ENCODE measurements around the gene GPN2.
"Not testable (repeated sequence)": the region's sequence is repeated elsewhere in the genome, so short reads cannot be mapped to it uniquely, and the experiment has no call there.

GPN2 gene

DNA sequence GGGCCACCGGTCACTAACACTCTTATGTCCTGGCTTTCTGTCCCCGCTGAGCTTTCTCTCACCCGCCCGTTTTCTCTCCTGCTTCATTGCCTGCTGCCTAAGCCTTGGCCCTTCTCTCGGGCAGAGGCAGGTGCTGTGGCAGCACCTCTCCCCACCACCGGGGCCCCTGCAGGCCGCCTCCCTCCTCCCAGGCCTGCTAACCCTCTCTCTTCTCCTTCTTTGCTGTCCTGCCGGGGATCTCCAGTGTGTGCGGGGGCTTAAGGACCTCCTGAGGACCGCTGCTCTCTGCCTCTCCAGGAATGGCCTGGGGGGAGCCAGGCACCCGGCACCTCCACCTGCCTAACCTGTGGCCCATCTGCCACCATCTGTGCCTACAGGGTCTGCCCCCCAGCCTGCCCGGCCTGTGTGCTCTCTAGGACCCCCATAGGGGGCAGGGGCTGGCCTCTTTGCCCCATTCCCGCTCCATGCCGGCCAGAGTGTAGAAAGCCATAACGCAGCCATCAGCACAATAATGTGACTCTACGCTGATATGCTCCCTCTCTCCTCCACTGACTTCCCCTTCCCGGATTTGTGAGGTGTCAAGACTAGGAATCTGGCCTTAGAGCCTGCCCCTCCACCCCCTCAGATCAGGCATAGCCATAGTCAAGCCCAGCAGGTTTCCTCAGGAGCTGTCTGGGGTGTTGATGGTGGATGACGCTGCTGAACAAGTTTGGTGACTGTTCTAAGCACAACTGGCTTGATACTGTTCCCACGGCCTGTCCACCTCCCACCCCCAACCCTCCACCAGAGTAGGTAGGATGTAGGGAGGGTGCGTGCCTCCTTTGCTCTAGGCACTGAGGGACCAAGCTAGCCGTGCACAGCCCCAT lies 33.2 kb downstream of the GPN2 start:
- no peak for DNase-seq

DNA sequence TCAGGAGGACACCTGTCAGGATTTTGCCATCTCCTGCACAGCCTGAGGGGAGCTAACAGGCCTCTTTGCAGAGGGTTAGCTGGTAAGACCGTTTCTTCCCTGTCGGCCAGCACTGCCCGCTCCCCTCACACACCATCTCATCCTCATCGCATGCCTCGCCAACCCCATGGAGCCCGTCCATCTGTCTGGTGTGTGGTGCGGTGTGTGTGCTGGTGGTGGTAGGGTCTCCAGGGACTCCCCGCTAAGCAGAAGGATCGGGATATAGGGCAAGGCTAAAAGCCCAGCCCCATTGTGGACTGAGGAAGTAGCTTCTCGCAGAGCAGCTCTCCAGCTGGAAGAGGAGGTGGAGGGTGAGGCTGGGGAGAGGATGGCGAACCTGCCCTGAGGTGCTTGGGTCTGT lies 33.9 kb downstream of the GPN2 start:
- DNase-seq: no peak

- DNase-seq: no peak
Measured at GRCh38 chr1:26855636-26856035, 34.4 kb downstream of the GPN2 start.

DNA sequence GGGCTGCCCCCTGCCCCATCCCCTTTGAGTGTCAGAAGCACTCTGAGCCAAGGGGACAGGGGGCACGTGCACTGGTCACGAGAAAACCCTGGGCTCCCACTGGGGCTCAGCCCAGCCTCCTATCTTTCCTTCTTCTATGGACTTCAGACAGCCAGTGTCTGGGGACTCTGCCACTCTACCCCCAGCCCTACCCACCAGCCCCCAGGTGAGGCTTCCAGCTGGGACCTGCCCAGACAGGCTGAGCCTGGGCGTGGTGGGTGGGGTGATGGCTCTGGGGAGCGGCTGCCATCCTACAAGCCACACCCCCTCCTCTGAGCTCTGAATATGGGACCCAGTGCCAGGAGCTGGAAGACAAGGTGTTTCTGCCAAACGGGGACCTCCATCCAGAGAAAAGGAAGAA lies 35.2 kb downstream of the GPN2 start:
- no peak for DNase-seq

GRCh38 chr1:26853600-26853999 lies 36.5 kb downstream of the GPN2 start:
- DNase-seq: no peak

- peak; percentile 72 for DNase-seq
Measured at GRCh38 chr1:26853156-26853555, 36.9 kb downstream of the GPN2 start.

- DNase-seq: no peak
Measured at GRCh38 chr1:26852701-26853100, 37.4 kb downstream of the GPN2 start.

GRCh38 chr1:26851106-26851684 lies 38.9 kb downstream of the GPN2 start:
- DNase-seq: no peak

DNA sequence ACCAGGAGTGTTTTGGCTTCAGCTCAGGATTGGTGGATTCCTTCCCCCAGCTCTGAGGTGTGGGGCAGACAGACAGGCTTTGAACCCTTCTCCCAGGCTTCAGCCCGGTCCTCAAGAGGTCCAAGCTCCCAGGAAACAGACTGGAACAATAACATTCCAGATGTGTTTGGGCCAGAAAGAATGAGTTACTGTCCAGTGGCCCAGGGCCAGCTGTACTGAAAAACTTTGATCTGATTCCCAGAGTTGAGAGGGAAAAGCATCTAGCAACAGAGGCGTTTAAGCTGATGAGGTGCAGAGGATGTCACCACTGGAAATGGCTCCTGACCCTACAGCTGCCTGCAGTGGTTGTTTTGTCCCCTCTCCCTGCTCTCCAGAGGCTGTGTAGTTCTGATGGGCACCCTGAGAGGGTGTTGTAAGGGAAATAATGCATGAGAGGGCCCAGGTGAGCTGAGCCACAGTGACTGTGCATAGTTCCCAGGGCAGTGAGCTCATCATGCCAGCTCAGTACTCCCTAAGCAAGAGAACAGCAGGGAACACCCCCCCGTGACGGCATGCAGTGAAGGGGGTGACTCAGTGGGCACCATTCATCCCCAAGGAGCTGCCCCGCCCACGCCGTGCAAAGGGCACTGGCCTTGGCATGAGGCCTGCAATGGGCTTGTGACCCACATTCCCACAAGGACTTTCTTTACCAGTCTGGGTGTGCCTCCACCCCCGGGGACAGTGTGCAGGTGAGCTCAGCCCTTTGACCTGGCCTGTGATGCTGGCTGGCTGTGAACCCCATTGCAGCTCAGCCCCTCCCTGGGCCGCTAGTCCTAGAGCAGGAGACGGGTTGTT lies 40.9 kb downstream of the GPN2 start:
- DNase-seq: no peak

- DNase-seq: no peak
Measured at GRCh38 chr1:26848499-26848898, 41.6 kb downstream of the GPN2 start.

- not testable (repeated sequence) for DNase-seq
Measured at GRCh38 chr1:26847826-26848225, 42.3 kb downstream of the GPN2 start.

DNA sequence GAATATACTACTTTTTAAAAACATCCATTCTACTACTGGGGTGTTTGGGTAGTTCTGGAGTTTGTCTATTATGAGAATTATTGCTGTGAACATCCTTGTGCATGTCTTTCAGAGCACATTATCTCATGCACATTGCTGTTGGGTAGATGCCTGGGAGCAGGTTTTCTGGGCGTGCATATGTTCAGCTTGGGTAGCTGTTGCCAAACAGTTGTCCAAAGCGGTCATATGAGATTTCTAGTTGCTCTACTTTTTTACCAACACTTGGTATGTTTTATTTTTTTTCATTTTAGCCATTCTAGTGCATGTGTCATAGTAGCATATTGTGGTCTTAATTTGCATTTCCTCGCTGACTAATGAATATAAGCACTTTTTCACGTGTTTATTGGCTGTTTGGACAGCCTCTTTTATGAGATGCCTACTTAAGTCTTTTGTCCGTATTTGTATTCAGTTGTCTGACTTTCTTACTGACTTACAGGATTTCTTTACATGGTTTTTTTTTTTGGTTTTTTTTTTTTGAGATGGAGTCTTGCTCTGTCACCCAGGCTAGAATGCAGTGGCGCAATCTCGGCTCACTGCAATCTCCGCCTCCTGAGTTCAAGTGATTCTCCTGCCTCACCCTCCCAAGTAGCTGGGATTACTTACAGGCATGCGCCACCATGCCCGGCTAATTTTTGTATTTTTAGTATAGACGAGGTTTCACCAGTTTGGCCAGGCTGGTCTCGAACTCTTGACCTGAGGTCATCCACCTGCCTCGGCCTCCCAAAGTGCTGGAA lies 45.5 kb downstream of the GPN2 start:
- no peak for DNase-seq

DNA sequence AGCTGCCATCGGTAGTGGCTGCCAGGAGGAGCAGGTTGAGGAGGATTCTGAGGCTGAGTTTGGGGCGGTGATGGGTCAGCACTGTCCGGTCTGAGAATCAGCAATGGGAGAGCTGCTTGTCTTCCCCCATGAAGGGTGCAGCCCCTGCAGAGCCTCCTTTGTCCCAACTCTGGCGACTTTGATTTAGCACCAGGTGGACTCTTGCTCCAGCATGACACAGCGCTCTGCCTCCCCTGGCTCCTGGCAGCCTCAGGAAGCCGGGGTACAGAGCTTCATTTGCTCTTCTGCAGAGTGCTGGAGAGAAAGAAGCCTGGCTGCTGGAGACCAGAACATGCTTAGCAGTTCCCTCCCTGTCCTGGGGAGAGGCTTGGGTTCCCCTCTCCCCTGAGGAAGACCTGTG lies 50.3 kb downstream of the GPN2 start:
- no peak for DNase-seq

DNA sequence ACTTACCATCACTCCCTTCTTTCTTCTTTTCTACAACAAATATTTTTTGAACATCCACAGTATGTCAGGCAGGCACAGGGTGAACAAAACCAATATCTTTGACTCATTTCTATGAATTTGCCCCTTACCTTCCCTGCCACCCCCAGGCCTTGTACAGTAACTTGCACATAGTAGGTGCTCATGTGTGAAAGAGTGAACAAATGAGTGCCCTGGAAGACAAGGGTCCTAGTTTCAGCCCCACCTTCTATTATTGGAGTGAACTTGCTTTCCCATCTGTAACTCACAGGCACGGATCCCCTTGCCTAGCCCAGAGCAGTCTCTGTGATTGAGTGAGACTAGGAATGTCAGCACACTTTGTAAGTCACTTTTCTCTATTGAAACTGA lies 50.8 kb downstream of the GPN2 start:
- no peak for DNase-seq

- no peak for DNase-seq
Measured at GRCh38 chr1:26838474-26839338, 51.4 kb downstream of the GPN2 start.

DNA sequence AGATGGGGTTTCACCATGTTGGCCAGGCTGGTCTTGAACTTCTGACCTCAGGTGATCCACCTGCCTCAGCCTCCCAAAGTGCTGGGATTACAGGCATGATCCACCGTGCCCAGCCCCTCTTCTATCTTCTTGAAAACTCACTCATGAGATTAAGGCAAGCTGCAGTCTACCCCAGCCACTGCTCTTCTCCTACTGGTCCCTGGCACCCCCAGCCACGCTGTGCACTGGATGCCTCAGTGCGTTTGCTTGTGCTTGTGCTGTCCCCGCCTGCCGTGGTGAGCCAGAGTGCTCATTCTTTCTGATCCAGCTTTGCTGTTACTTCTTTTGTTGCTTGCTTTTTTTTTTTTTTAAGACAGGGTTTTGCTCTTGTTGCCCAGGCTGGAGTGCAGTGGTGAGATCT lies 52.4 kb downstream of the GPN2 start:
- not testable (repeated sequence) for DNase-seq

- DNase-seq: no peak
Measured at GRCh38 chr1:26833432-26834405, 56.4 kb downstream of the GPN2 start.

- no peak for DNase-seq
Measured at GRCh38 chr1:26832249-26832960, 57.7 kb downstream of the GPN2 start.

DNA sequence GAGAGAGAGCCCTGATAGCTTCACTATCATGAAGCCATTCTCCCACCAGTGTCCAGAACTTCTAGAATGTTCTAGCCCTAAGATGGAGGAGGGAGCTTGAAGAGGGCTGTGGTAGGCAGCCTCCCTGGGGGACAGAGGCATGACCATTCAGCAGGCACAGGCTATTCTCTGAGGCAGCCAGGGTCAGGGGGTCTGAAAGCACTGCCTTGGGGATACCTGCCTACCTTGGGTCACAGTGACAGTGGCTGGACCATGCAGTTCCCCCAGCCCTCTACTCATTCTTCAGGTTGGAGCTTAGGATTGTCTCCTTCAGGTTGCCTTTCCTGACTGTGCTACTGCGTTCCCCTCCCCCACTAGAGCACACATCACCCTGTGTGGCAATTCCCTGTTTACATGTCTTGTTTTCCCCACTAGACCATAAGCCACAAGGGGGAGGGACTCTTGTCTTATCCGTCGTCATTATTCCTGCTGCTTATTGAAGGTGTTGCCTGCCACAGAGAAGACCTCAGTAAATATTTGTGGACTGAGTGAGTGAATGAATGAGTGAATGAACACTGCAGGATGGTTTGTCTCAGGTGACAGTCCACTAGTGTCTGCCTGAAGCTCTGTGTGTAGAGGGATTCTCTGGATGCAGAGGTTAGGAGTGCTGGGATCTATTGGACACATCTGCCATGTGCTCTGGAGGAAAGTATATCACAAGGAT lies 58.4 kb downstream of the GPN2 start:
- DNase-seq: peak; percentile 86
